Left forelimb (tissue), 1 donor: ENCODE results near the gene CAMLG.

Experiments
- DNase-seq: peaks from one replicate; pipeline ENCODE4 v3.0.0-alpha.2; 2018; ENCODE audit warnings: low spot score

Gene CAMLG

GRCh38 chr5:134784241-134784920 is 46.0 kb downstream of the CAMLG start:
- DNase-seq: no peak

- DNase-seq: no peak
Observed at GRCh38 chr5:134784946-134785620, 46.7 kb downstream of the CAMLG start.

- DNase-seq: no peak
Observed at GRCh38 chr5:134787692-134788091, 49.3 kb downstream of the CAMLG start.

DNA sequence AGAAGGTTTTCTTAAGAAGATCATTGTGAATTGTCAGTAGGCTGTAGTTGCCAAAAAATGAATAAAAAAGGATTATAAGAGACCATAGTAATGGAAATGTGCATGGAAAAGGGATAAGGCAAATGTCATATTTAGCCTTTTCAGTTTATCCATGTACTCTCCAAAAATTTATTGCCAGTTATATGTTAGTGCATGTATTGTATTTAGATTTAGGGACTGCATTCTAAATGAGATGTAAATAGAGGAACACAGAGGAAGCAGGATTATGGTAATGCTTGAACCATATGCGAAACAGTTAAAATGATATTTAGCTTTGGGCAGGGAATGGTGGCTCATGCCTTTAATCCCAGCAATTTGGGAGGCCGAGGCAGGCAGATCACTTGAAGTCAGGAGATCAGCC is 53.2 kb downstream of the CAMLG start:
- no peak for DNase-seq

DNA sequence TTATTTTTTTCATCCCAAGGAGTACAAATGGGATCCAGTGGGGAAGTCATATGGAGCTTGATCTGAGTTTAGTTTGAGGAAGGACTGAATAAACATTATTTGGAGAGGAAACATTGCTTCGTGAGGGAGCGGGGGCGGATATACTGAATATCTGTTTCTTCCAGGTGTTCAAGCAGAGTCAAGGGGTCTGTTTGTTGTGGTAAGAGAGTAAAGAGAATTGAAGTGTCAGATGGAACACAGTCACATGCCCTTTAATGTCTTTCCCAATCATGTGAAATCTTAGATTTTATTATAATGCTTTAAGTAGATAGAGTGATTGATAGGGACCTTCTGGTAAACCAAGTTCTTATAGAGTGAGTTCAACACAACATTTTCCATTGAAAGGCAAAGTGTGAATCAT is 53.9 kb downstream of the CAMLG start:
- no peak for DNase-seq

GRCh38 chr5:134793111-134793510 is 54.8 kb downstream of the CAMLG start:
- DNase-seq: no peak

- no peak for DNase-seq
Observed at GRCh38 chr5:134794082-134794481, 55.7 kb downstream of the CAMLG start.

- DNase-seq: no peak
Observed at GRCh38 chr5:134794819-134795218, 56.5 kb downstream of the CAMLG start.

- DNase-seq: no peak
Observed at GRCh38 chr5:134798468-134798867, 60.1 kb downstream of the CAMLG start.
